IMR-90 (cell line): ENCODE measurements around the gene TNNI3K. TPM values are rescaled to one million over a fixed set of nuclear protein-coding genes. Genes with fewer than 3 reads are reported as not detected.

ENCODE experiments used
- ATAC-seq: fragments of 200-7000 bp; cut with Tn5 transposase; 2 replicates; pipeline ENCODE4 v1.9.1; 2020; ENCODE audit warnings: low read depth, mild to moderate bottlenecking, moderate library complexity
- BruUV-seq: library from RNA; stranded (reverse); fragments of 400-500 nt; replicated peaks from 2 replicates; lab custom pipeline; 2021; lab: Mats Ljungman, UMichigan
- CTCF ChIA-PET: fragments of 300-600 bp; formaldehyde crosslinking; extraction: SDS; loops from one replicate; lab custom pipeline; 2021; ENCODE audit warnings: antibody characterized with exemption; lab: Yijun Ruan, JAX
- POLR2A ChIA-PET: fragments of 300-600 bp; sonication (Branson Sonifier 250); formaldehyde crosslinking; loops from one replicate; lab custom pipeline; 2022; ENCODE audit warnings: antibody characterized with exemption; ENCODE audit not compliant: unreplicated experiment; lab: Charles Lee
- DNase-seq: peaks from one replicate; pipeline ENCODE4 v3.0.0; 2013
- H2AFZ ChIP-seq: replicated peaks from 2 replicates; pipeline ENCODE3; 2013; ENCODE audit warnings: low read length, mild to moderate bottlenecking; ENCODE audit not compliant: poor library complexity
- H2AK5ac ChIP-seq: 2 replicates; pipeline ENCODE4 v1.6.1; 2013; ENCODE audit warnings: low read depth, low read length, inconsistent platforms
- H2AK9ac ChIP-seq: replicated peaks from 2 replicates; pipeline ENCODE3; 2013; ENCODE audit warnings: mild to moderate bottlenecking, low read depth, low read length, moderate library complexity; ENCODE audit not compliant: poor library complexity
- H2BK120ac ChIP-seq: 2 replicates; pipeline ENCODE4 v1.6.1; 2013; ENCODE audit warnings: low read depth, low read length, inconsistent platforms
- H2BK15ac ChIP-seq: 3 replicates; pipeline ENCODE4 v1.6.1; 2013; ENCODE audit warnings: low read depth, low read length, inconsistent platforms
- H2BK20ac ChIP-seq: 2 replicates; pipeline ENCODE4 v1.6.1; 2013; ENCODE audit warnings: low read depth, mild to moderate bottlenecking, inconsistent platforms, low read length, moderate library complexity
- H2BK5ac ChIP-seq: 2 replicates; pipeline ENCODE4 v1.6.1; 2013; ENCODE audit warnings: mild to moderate bottlenecking, low read depth, low read length, inconsistent platforms; ENCODE audit not compliant: poor library complexity, severe bottlenecking
- H3K14ac ChIP-seq: replicated peaks from 2 replicates; pipeline ENCODE4 v1.6.1; 2013; ENCODE audit warnings: low read depth, low read length, inconsistent platforms
- H3K18ac ChIP-seq: 2 replicates; pipeline ENCODE4 v1.6.1; 2013; ENCODE audit warnings: low read depth, low read length, control low read depth
- H3K23ac ChIP-seq: 2 replicates; pipeline ENCODE4 v1.6.1; 2013; ENCODE audit warnings: low read depth, low read length, inconsistent platforms
- H3K27ac ChIP-seq: 2 replicates; pipeline ENCODE4 v1.5.1; 2013; ENCODE audit warnings: mild to moderate bottlenecking, control low read depth, low read length; ENCODE audit not compliant: insufficient read depth
- H3K27me3 ChIP-seq: 2 replicates; pipeline ENCODE4 v1.6.1; 2013; ENCODE audit warnings: low read length; ENCODE audit not compliant: control insufficient read depth, insufficient read depth
- H3K36me3 ChIP-seq: 2 replicates; pipeline ENCODE4 v1.6.1; 2013; ENCODE audit warnings: low read length, mixed read lengths; ENCODE audit not compliant: control insufficient read depth, insufficient read depth
- H3K4ac ChIP-seq: 2 replicates; pipeline ENCODE4 v1.6.1; 2013; ENCODE audit warnings: low read depth, low read length, inconsistent platforms
- H3K4me1 ChIP-seq: 2 replicates; pipeline ENCODE4 v1.6.1; 2013; ENCODE audit warnings: low read length, mixed read lengths; ENCODE audit not compliant: control insufficient read depth, insufficient read depth
- H3K4me2 ChIP-seq: 2 replicates; pipeline ENCODE4 v1.6.1; 2013; ENCODE audit warnings: low read depth, mild to moderate bottlenecking, control low read depth, low read length, moderate library complexity
- H3K4me3 ChIP-seq: 2 replicates; pipeline ENCODE4 v1.5.1; 2013; ENCODE audit warnings: low read depth, mild to moderate bottlenecking, control low read depth, low read length, moderate library complexity; ENCODE audit not compliant: insufficient read depth
- H3K56ac ChIP-seq: 2 replicates; pipeline ENCODE4 v1.6.1; 2013; ENCODE audit warnings: low read length, inconsistent platforms; ENCODE audit not compliant: insufficient read depth; ENCODE audit errors: extremely low read depth
- H3K79me1 ChIP-seq, 2 experiments: 2 replicates each; pipeline ENCODE4 v1.6.1; 2013; ENCODE audit warnings: low read length in 2 of 2, inconsistent platforms in 1 of 2, low read depth in 1 of 2
- H3K9ac ChIP-seq: 2 replicates; pipeline ENCODE4 v1.6.1; 2013; ENCODE audit warnings: low read depth, low read length, control low read depth
- H3K9me1 ChIP-seq: 2 replicates; pipeline ENCODE4 v1.6.1; 2013; ENCODE audit warnings: low read length, inconsistent platforms; ENCODE audit not compliant: insufficient read depth
- H3K9me3 ChIP-seq: 2 replicates; pipeline ENCODE4 v1.6.1; 2013; ENCODE audit warnings: low read length; ENCODE audit not compliant: control insufficient read depth, insufficient read depth
- H4K20me1 ChIP-seq: 2 replicates; pipeline ENCODE4 v1.6.1; 2013; ENCODE audit warnings: low read length, inconsistent platforms; ENCODE audit not compliant: insufficient read depth
- H4K5ac ChIP-seq: 2 replicates; pipeline ENCODE4 v1.6.1; 2013; ENCODE audit warnings: mild to moderate bottlenecking, low read depth, low read length, control low read depth
- H4K8ac ChIP-seq, 2 experiments: 2 replicates each; pipeline ENCODE4 v1.6.1; 2013; ENCODE audit warnings: low read depth in 2 of 2, low read length in 2 of 2, control low read depth in 1 of 2, inconsistent platforms in 1 of 2
- H4K91ac ChIP-seq: 2 replicates; pipeline ENCODE4 v1.6.1; 2013; ENCODE audit warnings: low read depth, low read length, inconsistent platforms; ENCODE audit not compliant: insufficient read depth
- FOS ChIP-seq: fragments of 150-350 bp; IDR thresholded peaks from 2 replicates; pipeline ENCODE4 v1.6.1; 2016; ENCODE audit warnings: low read depth, low read length
- MAFK ChIP-seq: IDR thresholded peaks from 2 replicates; pipeline ENCODE4 v1.6.1; 2012; ENCODE audit warnings: low read depth, low read length, improper control_type of control experiment
- NFE2L2 ChIP-seq: fragments of 150-350 bp; IDR thresholded peaks from 2 replicates; pipeline ENCODE4 v1.6.1; 2016; ENCODE audit warnings: low read depth, mild to moderate bottlenecking, low read length
- POLR2A ChIP-seq: IDR thresholded peaks from 2 replicates; pipeline ENCODE4 v1.6.1; 2012; ENCODE audit warnings: mild to moderate bottlenecking, low read depth, low read length
- RAD21 ChIP-seq: IDR thresholded peaks from 2 replicates; pipeline ENCODE4 v1.6.1; 2012; ENCODE audit warnings: low read length, improper control_type of control experiment
- SMC3 ChIP-seq: fragments of 150-350 bp; IDR thresholded peaks from 2 replicates; pipeline ENCODE4 v1.6.1; 2016; ENCODE audit warnings: low read depth, mild to moderate bottlenecking, antibody characterized with exemption, low read length, moderate library complexity
- WGBS, 2 experiments: methylation state at CpG; one replicate each; pipeline versions ENCODE4 v1.1.5 to v1.1.7; 2013; ENCODE audit warnings: missing lambda C conversion rate in 2 of 2; ENCODE audit not compliant: insufficient read length in 1 of 2; ENCODE audit errors: extremely low coverage in 2 of 2; 5-methylcytosine and 5-hydroxymethylcytosine counted together
- dilution Hi-C: fragments of 300-500 bp; cut with HindIII; formaldehyde crosslinking; loops from one replicate; pipeline ENCODE4 v1.14.3; 2018; ENCODE audit warnings: low sequenced_read_pairs; ENCODE audit not compliant: unreplicated experiment
- in situ Hi-C: fragments of 300-500 bp; cut with MboI; formaldehyde crosslinking; loops from 3 replicates; pipeline ENCODE4 v1.14.3; 2019; ENCODE audit warnings: low sequenced_read_pairs, inconsistent platforms, mixed read lengths
- intact Hi-C: fragments of 100-400 bp; cut with micrococcal nuclease; formaldehyde crosslinking; loops from 2 replicates; pipeline ENCODE4 v1.10.0; 2022
- polyA plus RNA-seq, 3 experiments: library from polyadenylated mRNA; depleted of rRNA; stranded (reverse); fragments of >200 nt; gene quantifications; 2 replicates each; pipeline ENCODE4 v1.2.3, GENCODE V29; 2012; ENCODE audit warnings: low replicate concordance in 1 of 3
- total RNA-seq: library from RNA; depleted of rRNA; stranded (reverse); fragments of >200 nt; gene quantifications from 2 replicates; pipeline ENCODE4 v1.2.3, GENCODE V29; 2012
- TF ChIP-seq, protein P1 (sequence below): fragments of 150-350 bp; IDR thresholded peaks from 2 replicates; pipeline ENCODE4 v1.6.1; 2017; ENCODE audit warnings: mild to moderate bottlenecking, antibody characterized with exemption, low read length, low read depth
- TF ChIP-seq, protein P2 (sequence below): conservative IDR thresholded peaks from 2 replicates; pipeline ENCODE4 v1.5.1; 2012; ENCODE audit warnings: mild to moderate bottlenecking, low read depth, low read length, improper control_type of control experiment
- TF ChIP-seq, protein P3 (sequence below): fragments of 150-350 bp; IDR thresholded peaks from 2 replicates; pipeline ENCODE4 v1.6.1; 2016; ENCODE audit warnings: low read depth, mild to moderate bottlenecking, low read length, moderate library complexity, borderline replicate concordance

The TNNI3K gene
- total and polyA plus RNA-seq, 2 of the 4 experiments (the other 2 are of a cell fraction) = 0.90 to 1.3 TPM

DNA sequence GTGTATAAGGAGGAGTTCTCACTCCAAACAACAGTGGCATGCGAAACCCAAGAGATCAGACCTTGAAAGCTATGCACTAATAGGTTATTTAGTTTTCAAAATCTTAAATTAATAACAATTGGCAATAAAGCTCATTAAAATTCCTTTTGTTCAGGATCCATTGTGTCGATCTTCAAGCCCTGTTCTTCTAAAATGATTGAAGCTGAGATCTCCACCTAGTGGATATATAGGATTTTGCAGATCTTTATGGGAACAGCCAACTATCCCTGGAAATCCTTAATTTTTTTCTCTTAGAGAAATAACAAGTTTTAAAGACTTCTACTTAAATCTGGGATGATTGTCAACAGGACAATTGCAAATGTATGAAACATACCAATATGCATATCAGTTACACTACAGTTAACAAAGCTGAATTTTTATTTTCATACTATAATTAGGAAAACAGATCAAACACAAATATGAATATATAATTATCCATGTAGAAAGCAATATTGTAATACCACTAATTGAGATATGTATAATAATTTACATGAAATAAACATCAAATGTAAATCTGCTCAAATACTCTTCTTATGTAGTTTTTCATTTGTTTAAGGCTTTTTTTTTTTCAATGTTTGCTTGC is 233.9 kb downstream of the TNNI3K start:
- no peaks in the 10 kb centered on the region for H3K9me3 ChIP-seq
- intact Hi-C loops (loop anchor here (2.0 to 10.0 kb wide), 2 partner anchors 264 to 628 kb away; no protein-coding TSS in a partner anchor), dilution Hi-C loops (no loop called here), in situ Hi-C loops (no loop called here)
- H3K4ac ChIP-seq = no peak overlapping the region; the same call in 1 of the 2 replicates
- CTCF ChIA-PET = interaction anchor here (0.6 to 1.9 kb wide), 7 partner anchors 10 to 909 kb away, joined by 3 to 5 read pairs (median 3); partner anchors contain the start of gene TYW3
- no peak overlapping the region for H2AK9ac ChIP-seq
- no peak overlapping the region for H3K27ac ChIP-seq
- H4K20me1 ChIP-seq = no peaks in the 10 kb centered on the region
- BruUV-seq = no TSS peak
- H3K36me3 ChIP-seq = no peaks in the 10 kb centered on the region
- H2AK5ac ChIP-seq = no peak overlapping the region
- no peak overlapping the region for H4K5ac ChIP-seq
- peak; percentile 85 for ATAC-seq
- no peak overlapping the region for H3K18ac ChIP-seq
- H3K23ac ChIP-seq = no peak overlapping the region
- H3K14ac ChIP-seq = no peak overlapping the region
- peak overlapping the region; percentile 80; the same call in 1 of the 2 replicates for H2BK20ac ChIP-seq
- H4K91ac ChIP-seq = no peak overlapping the region
- no peak overlapping the region for H3K9ac ChIP-seq
- H2BK15ac ChIP-seq = no peak overlapping the region
- no peak overlapping the region for H3K56ac ChIP-seq
- H2BK120ac ChIP-seq = no peak overlapping the region
- H3K79me1 ChIP-seq = no peaks in the 10 kb centered on the region
- no peak overlapping the region for H2AFZ ChIP-seq
- peaks cover 6% of the 10 kb centered on the region; the same call in 1 of the 2 replicates for H3K4me1 ChIP-seq
- POLR2A ChIA-PET = no interaction called here
- H3K4me2 ChIP-seq = no peak overlapping the region
- peak; percentile 56 for DNase-seq
- WGBS, 2 experiments = no CpG with 5 or more reads among the region's 2 CpGs
- TF ChIP-seq, protein P1, sequence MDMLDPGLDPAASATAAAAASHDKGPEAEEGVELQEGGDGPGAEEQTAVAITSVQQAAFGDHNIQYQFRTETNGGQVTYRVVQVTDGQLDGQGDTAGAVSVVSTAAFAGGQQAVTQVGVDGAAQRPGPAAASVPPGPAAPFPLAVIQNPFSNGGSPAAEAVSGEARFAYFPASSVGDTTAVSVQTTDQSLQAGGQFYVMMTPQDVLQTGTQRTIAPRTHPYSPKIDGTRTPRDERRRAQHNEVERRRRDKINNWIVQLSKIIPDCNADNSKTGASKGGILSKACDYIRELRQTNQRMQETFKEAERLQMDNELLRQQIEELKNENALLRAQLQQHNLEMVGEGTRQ = no peak
- TF ChIP-seq, protein P2, sequence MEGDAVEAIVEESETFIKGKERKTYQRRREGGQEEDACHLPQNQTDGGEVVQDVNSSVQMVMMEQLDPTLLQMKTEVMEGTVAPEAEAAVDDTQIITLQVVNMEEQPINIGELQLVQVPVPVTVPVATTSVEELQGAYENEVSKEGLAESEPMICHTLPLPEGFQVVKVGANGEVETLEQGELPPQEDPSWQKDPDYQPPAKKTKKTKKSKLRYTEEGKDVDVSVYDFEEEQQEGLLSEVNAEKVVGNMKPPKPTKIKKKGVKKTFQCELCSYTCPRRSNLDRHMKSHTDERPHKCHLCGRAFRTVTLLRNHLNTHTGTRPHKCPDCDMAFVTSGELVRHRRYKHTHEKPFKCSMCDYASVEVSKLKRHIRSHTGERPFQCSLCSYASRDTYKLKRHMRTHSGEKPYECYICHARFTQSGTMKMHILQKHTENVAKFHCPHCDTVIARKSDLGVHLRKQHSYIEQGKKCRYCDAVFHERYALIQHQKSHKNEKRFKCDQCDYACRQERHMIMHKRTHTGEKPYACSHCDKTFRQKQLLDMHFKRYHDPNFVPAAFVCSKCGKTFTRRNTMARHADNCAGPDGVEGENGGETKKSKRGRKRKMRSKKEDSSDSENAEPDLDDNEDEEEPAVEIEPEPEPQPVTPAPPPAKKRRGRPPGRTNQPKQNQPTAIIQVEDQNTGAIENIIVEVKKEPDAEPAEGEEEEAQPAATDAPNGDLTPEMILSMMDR = peak; percentile 71
- peak; percentile 37; the same call in 1 of the 2 replicates for TF ChIP-seq POLR2A
- TF ChIP-seq, protein P3, sequence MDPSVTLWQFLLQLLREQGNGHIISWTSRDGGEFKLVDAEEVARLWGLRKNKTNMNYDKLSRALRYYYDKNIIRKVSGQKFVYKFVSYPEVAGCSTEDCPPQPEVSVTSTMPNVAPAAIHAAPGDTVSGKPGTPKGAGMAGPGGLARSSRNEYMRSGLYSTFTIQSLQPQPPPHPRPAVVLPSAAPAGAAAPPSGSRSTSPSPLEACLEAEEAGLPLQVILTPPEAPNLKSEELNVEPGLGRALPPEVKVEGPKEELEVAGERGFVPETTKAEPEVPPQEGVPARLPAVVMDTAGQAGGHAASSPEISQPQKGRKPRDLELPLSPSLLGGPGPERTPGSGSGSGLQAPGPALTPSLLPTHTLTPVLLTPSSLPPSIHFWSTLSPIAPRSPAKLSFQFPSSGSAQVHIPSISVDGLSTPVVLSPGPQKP = no peak
- TF ChIP-seq NFE2L2 = no peak
- peak; percentile 80 for TF ChIP-seq SMC3
- no peak for TF ChIP-seq MAFK
- peak; percentile 80 for TF ChIP-seq RAD21
- no peak for TF ChIP-seq FOS
- no peak overlapping the region for H2BK5ac ChIP-seq
- H3K4me3 ChIP-seq = no peak overlapping the region
- no peak overlapping the region for H4K8ac ChIP-seq
- no peaks in the 10 kb centered on the region for H3K27me3 ChIP-seq
- H3K9me1 ChIP-seq = no peaks in the 10 kb centered on the region
